ENCODE measurements around the gene IGBP1.

Gene IGBP1

GRCh38 chrX:70171624-70172023 lies 38.4 kb downstream of the IGBP1 start:
- no peak overlapping the region for H2AFZ ChIP-seq
- no peak overlapping the region for H3K4me2 ChIP-seq (ENCODE audit: low read length)
- H3K4me1 ChIP-seq = peaks cover 2% of the 10 kb centered on the region
- no peaks in the 10 kb centered on the region for H3K79me2 ChIP-seq
- no peaks in the 10 kb centered on the region for H3K27me3 ChIP-seq (ENCODE audit: control insufficient read depth, insufficient read depth, low read length)
- H3K9ac ChIP-seq = no peak overlapping the region
- no peak overlapping the region for H3K27ac ChIP-seq
- no peak overlapping the region for H3K4me3 ChIP-seq (ENCODE audit: low read depth, low read length)
- TF ChIP-seq CTCF (IDR thresholded peaks at IDR 0.05) = no peak
- H3K9me3 ChIP-seq (ENCODE audit: control insufficient read depth, low read length) = no peaks in the 10 kb centered on the region
- H3K36me3 ChIP-seq (ENCODE audit: control insufficient read depth, insufficient read depth, low read length) = no peaks in the 10 kb centered on the region

- Histone ChIP-seq H3K4me1 (peaks cover 2% of the 10 kb centered on the region), H3K4me3 (ENCODE audit: low read depth, low read length) (no peak overlapping the region), H3K4me2 (ENCODE audit: low read length) (no peak overlapping the region), H3K27me3 (ENCODE audit: control insufficient read depth, insufficient read depth, low read length) (no peaks in the 10 kb centered on the region), H3K36me3 (ENCODE audit: control insufficient read depth, insufficient read depth, low read length) (no peaks in the 10 kb centered on the region), H3K9me3 (ENCODE audit: control insufficient read depth, low read length) (no peaks in the 10 kb centered on the region), H2AFZ (no peak overlapping the region), H3K79me2 (no peaks in the 10 kb centered on the region), H3K9ac (no peak overlapping the region), H3K27ac (no peak overlapping the region)
- no peak for TF ChIP-seq CTCF (IDR thresholded peaks at IDR 0.05)
These were observed 39.0 kb downstream of the IGBP1 start for GRCh38 chrX:70172221-70172620.

- H3K9me3 ChIP-seq (ENCODE audit: control insufficient read depth, low read length) = no peaks in the 10 kb centered on the region
- no peak overlapping the region for H3K9ac ChIP-seq
- H3K4me1 ChIP-seq = peaks cover 2% of the 10 kb centered on the region
- no peak overlapping the region for H2AFZ ChIP-seq
- H3K4me3 ChIP-seq (ENCODE audit: low read depth, low read length) = no peak overlapping the region
- no peak overlapping the region for H3K4me2 ChIP-seq (ENCODE audit: low read length)
- H3K79me2 ChIP-seq = no peaks in the 10 kb centered on the region
- TF ChIP-seq CTCF (IDR thresholded peaks at IDR 0.05) = no peak
- no peaks in the 10 kb centered on the region for H3K36me3 ChIP-seq (ENCODE audit: control insufficient read depth, insufficient read depth, low read length)
- no peaks in the 10 kb centered on the region for H3K27me3 ChIP-seq (ENCODE audit: control insufficient read depth, insufficient read depth, low read length)
- no peak overlapping the region for H3K27ac ChIP-seq
These were observed 39.7 kb downstream of the IGBP1 start for GRCh38 chrX:70172964-70173363.

GRCh38 chrX:70174754-70175153 lies 41.5 kb downstream of the IGBP1 start:
- Histone ChIP-seq H3K79me2 (no peaks in the 10 kb centered on the region), H2AFZ (no peak overlapping the region), H3K27me3 (ENCODE audit: control insufficient read depth, insufficient read depth, low read length) (no peaks in the 10 kb centered on the region), H3K27ac (no peak overlapping the region), H3K4me2 (ENCODE audit: low read length) (no peak overlapping the region), H3K9ac (no peak overlapping the region), H3K4me1 (no peaks in the 10 kb centered on the region), H3K4me3 (ENCODE audit: low read depth, low read length) (no peak overlapping the region), H3K36me3 (ENCODE audit: control insufficient read depth, insufficient read depth, low read length) (no peaks in the 10 kb centered on the region), H3K9me3 (ENCODE audit: control insufficient read depth, low read length) (no peaks in the 10 kb centered on the region)
- TF ChIP-seq CTCF (IDR thresholded peaks at IDR 0.05) = no peak

- H3K9ac ChIP-seq = no peak overlapping the region
- no peaks in the 10 kb centered on the region for H3K4me1 ChIP-seq
- H3K9me3 ChIP-seq (ENCODE audit: control insufficient read depth, low read length) = no peaks in the 10 kb centered on the region
- H3K27me3 ChIP-seq (ENCODE audit: control insufficient read depth, insufficient read depth, low read length) = no peaks in the 10 kb centered on the region
- H3K4me2 ChIP-seq (ENCODE audit: low read length) = no peak overlapping the region
- no peaks in the 10 kb centered on the region for H3K79me2 ChIP-seq
- TF ChIP-seq CTCF (IDR thresholded peaks at IDR 0.05) = no peak
- no peak overlapping the region for H2AFZ ChIP-seq
- H3K27ac ChIP-seq = no peak overlapping the region
- no peaks in the 10 kb centered on the region for H3K36me3 ChIP-seq (ENCODE audit: control insufficient read depth, insufficient read depth, low read length)
- H3K4me3 ChIP-seq (ENCODE audit: low read depth, low read length) = no peak overlapping the region
These were observed 42.1 kb downstream of the IGBP1 start for GRCh38 chrX:70175338-70175737.

Data from parathyroid adenoma (tissue), 2 donors.